GM19397 (cell line): ENCODE data around the gene RIPPLY1.

ENCODE experiments used
- ATAC-seq: cut with Tn5 transposase; IDR thresholded peaks from one replicate; pipeline ENCODE4 v1.9.1; 2021; ENCODE audit warnings: mild to moderate bottlenecking, moderate library complexity; ENCODE audit not compliant: unreplicated experiment

The RIPPLY1 gene, protein sequence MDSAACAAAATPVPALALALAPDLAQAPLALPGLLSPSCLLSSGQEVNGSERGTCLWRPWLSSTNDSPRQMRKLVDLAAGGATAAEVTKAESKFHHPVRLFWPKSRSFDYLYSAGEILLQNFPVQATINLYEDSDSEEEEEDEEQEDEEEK

DNA sequence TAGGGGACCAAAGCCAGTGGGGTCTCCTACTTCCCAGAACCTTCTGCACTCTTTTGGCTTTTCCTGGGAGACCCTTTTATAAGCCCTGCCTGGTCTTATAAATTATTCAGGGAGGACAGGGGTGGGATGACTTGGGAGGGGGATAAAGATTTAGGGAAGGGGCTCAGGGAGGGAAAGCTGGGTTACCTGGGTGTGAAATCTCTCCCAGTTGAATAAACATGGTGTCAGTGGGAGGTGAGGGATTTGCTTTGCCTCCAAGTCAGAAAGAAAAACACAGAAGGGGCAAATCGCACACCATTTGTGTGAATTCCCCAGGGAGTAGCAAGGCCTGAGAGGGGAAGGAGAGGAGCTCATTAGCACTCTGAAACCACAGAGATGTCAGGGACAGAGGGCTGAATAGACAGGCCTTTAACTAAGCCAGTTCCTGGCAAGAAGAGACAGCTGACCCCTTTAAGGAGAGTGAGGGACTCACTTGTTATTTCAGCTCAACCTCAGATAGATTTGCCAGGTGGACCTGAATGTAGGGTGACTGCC is at the start of gene RIPPLY1:
RIPPLY1 (minus strand) TSS at position 51 of the 534 bp plus-strand sequence. CDS start 54 bp downstream, outside the sequence.
- no peak for ATAC-seq

DNA sequence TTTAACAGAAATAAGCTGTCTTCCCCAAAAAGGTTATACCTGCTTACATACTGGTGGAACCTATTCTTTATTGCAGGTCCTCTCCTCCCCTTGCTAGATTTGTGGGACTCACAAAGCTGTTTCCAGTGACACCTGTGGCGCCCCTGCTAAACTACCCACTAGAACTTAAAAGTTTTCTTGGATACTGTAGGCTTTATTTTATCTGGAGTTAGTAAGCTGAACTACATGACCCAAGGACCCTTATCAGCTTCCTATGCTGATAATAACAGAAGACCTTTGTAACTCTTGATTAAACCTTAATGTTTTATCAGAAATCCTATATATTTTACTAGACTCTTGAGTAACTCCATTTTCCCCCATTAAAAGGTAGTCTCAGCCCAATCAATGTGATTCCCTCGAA is 49.4 kb upstream of the RIPPLY1 start:
- no peak for ATAC-seq

DNA sequence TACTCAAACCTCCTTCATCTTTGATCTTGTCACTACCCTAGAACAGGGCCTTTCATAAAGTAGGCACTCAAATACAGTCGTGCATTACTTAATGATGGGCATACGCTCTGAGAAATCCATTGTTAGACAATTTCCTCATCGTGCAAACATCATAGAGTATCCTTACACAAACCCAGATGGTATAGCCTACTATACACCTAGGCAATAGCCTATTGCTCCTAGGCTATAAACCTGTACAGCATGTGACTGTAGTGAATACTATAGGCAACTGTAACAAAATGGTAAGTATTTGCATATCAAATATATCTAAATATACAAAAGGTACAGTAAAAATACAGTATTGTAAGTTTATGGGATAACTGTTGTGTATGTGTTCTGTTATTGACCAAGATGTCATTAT is 48.9 kb upstream of the RIPPLY1 start:
- ATAC-seq = no peak

DNA sequence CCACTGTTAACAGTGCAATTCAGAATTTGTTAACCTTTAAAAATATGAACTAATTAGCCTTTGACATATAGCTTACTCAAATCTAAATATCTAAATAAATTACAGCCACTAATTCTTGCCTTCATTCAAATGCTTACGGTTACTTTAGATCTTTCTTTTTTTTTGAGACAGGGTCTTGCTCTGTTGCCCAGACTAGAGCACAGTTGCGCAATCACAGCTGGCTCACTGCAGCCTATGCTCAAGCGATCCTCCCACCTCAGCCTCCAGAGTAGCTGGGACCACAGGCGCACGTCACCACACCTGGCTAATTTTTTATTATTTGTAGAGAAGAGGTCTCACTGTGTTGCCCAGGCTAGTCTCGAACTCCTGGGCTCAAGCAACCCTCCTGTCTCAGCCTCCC is 48.1 kb upstream of the RIPPLY1 start:
- no peak for ATAC-seq

DNA sequence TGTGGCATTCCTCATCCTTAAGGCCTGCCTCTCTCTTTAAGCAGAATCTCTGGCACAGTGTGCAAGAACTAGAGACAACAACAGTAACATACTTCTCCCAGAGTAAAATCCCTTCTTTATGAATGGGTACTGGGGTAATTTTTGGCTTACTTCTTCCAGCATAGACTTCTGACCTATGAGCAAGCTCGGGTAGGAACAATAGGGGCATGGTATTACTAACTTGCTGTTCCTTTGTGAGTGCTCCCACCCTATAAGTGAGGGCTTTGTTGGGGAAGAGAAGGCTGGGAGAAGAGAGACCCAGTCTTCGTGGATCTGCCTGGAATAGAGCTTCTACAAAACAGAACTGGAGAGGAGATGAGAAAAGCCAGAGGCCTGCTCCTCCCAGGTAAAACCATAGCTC is 47.2 kb upstream of the RIPPLY1 start:
- no peak for ATAC-seq

DNA sequence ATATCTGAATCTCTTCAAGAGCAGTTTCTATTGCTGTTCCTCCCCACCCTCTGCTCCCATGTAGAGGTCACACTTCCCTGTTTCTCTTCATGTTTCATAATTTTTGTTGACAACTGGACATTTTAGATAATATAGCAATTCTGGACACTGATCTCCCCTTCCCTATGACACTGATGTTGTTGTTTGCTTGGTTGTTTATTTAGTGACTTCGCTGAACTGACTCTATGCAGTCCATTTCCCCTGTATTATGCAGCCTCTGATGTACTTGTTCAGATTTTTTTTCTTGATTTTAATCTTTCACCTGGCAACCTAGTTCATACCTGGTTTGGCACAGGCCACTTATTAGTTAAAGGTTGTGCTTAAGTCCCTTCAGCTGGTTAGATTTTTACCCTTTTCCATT is 46.2 kb upstream of the RIPPLY1 start:
- no peak for ATAC-seq

DNA sequence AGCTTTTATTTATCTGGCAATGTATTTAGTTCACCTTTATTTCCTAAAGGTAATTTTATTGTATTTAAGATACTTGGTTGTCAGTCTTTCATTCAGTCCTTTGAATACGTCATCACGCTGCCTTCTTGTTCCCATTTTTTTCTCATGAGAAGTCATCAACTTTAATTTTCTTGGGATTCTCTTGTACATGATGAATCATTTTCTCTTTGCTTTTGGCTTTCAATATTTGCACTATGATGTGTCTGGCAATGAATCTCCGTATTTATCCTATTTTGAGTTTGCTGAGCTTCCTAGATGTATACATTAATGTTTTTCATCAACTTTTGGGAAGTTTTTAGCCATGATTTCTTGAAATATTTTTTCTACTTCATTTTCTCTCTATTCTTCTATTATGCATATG is 45.5 kb upstream of the RIPPLY1 start:
- ATAC-seq = no peak

DNA sequence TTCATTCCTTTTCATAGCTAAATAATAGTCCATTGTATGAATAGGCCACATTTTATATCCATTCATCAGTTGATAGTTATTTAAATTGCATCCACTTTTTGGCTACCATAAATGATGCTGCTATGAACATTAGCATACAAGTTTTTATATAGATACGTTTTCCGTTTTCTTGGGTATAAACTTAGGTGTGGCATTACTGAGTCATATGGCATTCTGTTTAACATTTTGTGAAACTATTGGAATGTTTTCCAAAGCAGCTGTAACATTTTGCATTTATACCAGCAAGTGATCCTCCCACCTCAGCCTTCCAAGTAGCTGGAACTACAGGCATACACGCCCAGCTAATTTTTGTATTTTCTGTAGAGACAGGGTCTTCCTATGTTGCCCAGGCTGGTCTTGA is 43.3 kb upstream of the RIPPLY1 start:
- ATAC-seq = no peak

DNA sequence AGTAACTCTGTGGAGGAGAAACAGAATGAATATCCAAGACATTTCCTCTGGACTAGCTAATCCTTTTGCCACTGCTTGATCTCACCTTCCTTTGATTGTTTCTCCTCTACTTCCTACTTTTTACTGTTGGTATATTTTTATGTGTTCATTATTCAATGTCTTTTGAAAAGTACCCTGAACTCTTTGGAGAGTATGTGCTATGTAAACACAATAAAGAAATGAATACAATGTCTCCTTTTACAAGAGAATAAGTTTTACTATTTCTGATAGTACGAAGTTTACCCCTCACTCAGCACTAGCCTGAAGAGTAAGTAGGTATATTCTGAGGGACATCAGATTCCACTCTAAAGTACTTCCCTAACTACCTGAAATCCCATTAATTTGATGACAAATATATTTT is 36.9 kb upstream of the RIPPLY1 start:
- no peak for ATAC-seq

DNA sequence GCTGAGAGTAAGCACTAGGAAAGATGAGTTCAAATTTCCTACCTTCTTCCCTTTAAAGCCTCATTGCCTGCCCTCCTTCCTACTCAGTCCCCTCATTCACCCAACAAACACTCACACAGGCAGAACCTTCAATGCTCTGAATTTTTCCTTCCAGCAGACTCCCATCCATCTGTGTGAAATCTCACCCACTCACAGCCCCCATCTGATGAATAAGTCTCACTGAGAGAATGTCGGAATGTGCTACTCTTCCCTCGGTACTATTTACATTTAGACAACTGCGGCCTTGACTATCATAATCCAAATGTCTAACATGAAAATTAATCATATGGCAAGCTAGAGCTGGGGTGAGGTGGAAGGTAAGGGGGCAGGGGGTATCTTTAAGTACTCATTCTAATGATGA is 36.4 kb upstream of the RIPPLY1 start:
- ATAC-seq = no peak

DNA sequence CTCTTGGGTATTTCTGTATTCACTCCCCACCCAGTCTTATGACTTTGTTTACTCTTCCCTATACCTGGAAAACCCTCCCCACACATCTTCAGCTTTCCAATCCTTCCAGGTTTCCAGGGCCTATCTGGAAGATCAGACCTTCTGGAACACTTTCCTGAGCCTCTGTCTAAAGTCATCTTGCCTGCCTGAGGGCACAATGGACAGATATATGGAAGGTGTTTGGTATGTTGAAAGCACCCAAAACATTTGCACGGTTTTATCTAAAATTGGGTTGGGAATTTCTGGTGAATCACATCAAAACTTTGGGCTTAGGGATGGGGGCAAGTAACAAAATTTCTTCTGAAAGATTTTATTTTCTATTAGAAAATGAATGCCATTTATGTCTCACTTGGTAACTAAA is 33.1 kb upstream of the RIPPLY1 start:
- ATAC-seq = no peak

DNA sequence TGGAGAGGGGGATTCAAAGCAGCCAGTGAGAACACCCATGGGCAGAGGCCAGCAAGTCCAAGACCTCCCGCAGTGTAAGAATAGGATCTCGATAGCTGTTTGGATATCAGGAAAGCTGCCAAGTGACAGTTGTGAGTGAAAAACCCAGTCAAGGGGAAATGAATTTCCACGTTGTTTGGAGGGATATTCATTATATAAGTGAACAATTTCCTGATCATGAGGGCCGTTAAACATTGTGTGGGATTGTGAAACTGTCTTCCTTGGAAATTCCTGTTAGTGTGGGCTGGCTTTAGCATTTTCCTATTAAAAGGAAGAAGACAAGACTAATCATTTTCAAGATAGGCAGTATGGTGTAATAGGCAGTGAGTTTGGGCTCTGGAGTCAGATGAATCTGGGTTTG is 32.0 kb upstream of the RIPPLY1 start:
- ATAC-seq = no peak

DNA sequence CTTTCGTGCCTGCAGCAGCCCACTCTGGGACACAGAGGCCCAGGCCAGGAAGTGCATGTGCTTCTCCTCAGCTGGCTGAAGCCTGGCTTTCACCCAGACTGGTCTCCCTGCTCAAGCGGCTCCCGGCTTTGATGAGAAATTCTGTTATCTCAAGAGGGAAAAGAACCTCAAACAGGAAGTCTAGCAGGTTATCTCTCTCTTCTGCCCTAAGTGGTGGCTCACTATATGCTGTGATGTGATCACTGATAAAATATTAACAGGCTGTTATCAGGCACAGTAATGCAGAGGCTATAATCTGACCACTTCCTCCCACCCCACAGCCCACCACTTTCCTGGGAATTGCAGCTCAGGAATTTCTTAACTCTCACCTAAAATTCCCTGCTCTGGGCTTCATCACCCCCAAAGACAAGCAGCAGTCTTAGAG is 30.4 kb upstream of the RIPPLY1 start:
- ATAC-seq = no peak

DNA sequence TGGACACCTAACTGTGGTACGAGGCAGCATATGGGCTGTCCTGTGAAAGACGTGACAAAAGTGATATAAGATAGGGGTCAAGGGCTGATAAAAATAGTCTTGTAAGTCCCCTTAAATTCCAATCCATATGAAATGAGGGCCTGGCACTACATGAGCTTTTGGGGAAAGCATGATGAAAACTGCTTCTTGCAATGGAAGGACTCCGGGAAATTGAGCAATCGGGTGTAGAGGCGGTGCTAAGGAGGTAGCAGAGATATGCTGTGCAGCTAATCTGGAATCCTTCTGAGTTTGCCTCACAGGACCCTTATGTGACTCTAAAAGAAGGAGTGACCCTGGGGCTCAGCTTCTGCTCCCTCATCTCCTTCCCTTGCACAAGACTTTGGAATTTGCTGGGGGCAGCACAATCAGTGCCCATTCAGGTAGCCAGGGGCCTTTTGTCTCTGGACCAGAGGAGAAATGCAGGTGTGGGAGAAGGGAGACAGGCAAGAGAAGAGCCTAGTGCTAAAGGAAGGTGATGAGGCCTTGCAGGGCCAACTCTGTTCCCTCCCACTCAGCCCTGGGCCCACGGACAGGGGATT is 29.9 kb upstream of the RIPPLY1 start:
- no peak for ATAC-seq

DNA sequence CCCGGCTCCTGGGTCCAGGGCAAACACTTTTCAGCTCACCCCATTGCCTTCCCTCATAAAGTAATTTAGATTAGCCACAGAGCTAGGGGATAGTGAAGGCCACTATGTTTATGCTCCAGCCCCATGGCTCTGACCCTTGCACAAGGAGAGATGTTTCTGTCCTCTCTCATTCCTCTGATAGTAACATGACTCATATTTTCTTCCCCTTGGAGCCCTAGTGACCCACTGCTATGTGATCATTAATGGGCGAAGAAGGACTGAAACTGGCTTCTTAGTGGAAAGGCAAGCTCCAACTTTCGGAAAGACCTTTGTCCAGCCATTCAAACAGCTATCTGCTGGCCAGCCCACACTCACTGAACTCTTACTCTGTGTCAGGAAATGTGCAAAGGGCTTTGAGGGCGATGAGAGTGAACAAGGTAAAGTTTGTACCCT is 29.4 kb upstream of the RIPPLY1 start:
- no peak for ATAC-seq

DNA sequence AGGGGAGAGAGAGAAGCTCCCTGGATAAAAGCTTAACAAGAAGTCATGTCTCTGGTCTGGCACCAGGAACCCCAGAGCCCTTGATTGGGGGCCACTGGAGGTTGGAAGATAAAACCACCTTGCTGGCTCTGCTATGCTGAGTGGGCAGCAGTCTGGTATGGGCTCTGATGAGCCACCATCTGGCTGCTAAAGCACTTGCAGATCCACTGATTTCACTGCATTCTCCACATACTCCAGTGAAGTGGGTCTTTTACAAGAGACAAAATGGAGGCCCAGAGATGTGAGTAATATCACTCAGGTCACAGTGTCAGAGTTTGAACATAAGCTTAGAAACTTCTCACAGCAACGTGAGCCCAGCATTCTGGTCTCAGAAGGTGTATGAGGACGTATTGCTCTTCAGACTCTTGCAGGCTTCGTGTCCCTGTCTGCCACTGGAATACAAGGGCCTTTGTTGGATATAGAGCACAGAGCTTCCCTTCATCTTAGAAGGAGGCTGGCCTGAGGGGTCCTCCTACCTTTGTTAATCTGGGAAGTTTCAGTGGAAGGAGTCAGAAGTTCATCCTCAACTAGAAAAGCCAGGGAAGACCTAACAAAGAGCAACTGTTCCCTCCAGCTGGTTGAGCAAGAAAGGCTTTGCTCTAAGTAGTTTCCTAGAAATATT is 28.8 kb upstream of the RIPPLY1 start:
- no peak for ATAC-seq

DNA sequence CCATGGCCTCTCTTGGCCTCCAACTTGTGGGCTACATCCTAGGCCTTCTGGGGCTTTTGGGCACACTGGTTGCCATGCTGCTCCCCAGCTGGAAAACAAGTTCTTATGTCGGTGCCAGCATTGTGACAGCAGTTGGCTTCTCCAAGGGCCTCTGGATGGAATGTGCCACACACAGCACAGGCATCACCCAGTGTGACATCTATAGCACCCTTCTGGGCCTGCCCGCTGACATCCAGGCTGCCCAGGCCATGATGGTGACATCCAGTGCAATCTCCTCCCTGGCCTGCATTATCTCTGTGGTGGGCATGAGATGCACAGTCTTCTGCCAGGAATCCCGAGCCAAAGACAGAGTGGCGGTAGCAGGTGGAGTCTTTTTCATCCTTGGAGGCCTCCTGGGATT is 25.1 kb upstream of the RIPPLY1 start:
- ATAC-seq = no peak

DNA sequence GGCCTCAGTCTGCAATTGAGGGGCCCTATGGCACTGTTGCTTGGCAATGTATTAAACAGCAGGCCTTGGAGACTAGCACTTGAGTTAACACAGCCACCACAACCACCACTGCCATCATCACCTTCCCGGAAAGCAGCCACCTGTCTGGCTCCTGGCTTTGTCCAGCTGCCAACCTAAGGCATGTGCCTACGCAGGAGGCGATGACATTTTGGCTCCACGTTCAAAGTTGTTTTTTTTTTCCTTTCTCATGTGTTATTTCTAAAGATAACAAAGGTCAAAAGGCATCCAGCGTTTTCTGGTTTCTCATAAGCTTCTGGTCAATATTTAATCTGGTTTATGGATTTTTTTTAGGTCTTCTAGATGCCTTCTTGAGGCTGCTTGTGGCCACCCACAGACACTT is 24.6 kb upstream of the RIPPLY1 start:
- ATAC-seq = no peak

DNA sequence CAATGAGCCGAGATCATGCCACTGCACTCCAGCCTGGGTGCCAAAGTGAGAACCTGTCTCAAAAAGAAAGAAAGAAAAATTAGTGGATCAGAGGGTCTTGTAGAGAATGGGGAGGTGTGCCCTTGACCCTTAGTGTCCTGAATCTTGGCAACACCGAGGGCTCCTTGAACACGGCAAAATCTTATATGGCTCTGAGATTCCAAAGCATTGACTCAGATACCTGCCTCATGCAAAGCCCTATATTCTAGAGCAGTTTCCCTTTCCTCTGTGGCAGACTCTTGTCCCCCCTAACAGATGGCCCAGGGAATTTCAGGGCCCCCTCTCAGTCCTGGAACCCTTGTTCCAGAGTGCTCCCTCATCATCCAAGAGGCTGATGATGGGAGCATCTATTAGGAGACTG is 23.9 kb upstream of the RIPPLY1 start:
- no peak for ATAC-seq

DNA sequence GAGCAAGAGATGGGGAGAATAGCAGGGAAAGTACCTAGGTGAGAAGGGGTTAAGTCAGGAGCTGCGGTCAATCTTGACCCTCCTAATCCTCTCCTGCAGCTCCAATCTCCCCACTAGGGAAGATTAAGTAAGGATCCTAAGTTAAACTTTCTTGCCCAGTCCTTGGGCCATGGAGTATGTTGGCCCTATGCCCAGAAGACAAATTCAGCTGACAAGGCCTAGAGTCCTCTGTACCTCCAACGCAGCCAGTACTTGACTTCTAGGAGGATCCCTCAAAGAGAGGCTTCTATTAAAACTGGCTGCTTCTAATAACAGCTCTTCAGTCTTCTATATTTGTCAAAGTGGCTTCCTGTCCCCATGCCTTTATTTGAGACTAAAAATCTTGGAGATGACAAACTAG is 18.5 kb upstream of the RIPPLY1 start:
- ATAC-seq = no peak

DNA sequence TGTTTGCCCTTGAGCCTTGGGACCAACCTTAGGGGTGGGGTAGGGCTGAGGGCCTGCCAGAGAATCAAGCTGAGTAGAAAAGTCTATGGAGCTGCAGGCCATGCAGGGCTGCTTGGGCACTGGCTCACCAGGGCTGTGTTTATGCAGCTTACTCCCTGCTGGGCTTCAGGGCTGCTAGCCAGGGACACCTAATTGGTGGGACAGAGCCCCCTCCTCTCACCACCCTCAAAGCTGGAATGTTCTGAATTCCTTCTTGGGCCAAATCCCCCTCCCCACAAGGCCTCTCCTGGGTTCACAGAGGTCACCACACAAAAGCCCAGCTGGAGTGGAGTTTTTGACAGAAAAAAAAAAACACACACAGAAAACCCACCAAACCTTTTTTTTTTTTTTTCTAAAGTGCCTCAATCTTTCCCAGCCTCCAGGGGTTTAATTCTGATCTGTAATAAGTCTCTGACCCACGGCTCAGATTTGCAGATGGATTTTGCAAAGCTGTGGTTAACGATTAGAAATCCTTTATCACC is 16.9 kb upstream of the RIPPLY1 start, which contains the start of gene CLDN2:
CLDN2 (plus strand) TSS at position 471 of the 521 bp plus-strand sequence. CDS start 7,827 bp downstream, outside the sequence.
- ATAC-seq = no peak
